Forelimb muscle (tissue), 1 donor: ENCODE measurements around the gene MAPK8. TPM values are rescaled to one million over a fixed set of nuclear protein-coding genes. Genes with fewer than 3 reads are reported as not detected.

Experiments used
- DNase-seq: peaks from one replicate; pipeline ENCODE4 v3.0.0-alpha.2; 2013; ENCODE audit warnings: low read depth
- polyA plus RNA-seq: library from polyadenylated mRNA; unstranded; fragments of 120-200 nt; gene quantifications from one replicate; pipeline ENCODE4 v1.2.1, GENCODE V29; 2013; ENCODE audit not compliant: insufficient read length

Gene MAPK8
- polyA plus RNA-seq, 1 donor, result 39.1 TPM

DNA sequence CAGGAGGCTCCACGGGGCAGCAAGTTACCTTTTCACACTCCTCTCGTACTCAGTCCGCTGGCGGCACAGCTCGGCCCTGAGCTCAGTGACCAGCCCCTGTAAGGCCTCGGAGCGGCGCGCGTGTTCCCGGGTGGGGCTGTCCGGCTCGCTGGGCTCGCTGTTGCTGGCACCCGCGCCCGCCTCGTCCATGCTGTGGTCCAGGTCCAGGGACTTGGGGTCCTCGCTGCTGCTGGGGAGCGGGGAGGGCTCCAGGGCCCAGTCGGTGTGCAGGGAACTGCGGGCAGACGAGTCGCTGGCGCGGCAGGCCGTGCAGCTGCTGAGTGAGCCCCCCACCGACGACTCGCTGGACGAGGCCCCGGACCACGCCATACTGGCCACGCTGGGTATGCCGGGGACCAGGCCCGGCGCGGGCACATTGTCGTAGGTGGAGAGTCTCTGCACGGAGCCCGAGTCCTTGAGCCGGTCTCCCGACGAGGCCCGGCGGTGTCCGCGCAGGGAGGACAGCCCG, 143.8 kb downstream of the MAPK8 start:
- no peak for DNase-seq

DNA sequence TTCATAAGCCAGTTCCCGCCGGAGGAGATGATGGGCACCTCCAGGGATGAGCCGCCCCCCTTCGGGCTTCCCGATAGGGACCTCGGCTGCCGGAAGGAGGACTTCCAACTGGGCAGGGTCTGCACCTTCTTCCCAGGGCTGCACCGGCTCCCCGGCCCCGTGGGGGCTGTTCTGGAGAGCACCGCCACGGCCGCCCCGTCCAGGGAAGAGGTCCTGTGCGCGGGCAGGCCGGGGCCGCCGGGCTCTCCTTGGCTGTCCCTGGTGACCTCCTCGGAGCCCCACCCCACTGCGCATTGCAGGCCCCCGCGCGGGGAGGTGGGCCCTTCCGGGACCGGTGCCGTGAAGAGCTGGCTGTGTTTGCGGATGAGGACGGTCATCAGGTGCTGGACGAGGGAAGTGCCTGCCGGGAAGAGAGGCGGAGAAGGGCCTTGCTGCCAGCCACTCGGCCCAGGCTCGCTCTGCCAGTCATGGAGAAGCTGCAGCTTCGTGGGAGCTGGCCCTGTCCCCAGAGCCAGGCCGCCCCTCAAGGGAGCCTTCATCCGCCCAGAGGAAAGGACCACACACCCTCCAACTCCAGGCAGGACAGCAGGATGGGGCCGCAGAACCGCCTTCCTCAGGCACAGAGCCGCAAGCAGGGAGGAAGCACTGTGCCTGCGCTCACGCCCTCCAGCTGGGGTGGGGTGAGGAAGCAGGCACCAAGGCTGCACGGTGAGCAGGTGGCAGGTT, 144.4 kb downstream of the MAPK8 start:
- no peak for DNase-seq

DNA sequence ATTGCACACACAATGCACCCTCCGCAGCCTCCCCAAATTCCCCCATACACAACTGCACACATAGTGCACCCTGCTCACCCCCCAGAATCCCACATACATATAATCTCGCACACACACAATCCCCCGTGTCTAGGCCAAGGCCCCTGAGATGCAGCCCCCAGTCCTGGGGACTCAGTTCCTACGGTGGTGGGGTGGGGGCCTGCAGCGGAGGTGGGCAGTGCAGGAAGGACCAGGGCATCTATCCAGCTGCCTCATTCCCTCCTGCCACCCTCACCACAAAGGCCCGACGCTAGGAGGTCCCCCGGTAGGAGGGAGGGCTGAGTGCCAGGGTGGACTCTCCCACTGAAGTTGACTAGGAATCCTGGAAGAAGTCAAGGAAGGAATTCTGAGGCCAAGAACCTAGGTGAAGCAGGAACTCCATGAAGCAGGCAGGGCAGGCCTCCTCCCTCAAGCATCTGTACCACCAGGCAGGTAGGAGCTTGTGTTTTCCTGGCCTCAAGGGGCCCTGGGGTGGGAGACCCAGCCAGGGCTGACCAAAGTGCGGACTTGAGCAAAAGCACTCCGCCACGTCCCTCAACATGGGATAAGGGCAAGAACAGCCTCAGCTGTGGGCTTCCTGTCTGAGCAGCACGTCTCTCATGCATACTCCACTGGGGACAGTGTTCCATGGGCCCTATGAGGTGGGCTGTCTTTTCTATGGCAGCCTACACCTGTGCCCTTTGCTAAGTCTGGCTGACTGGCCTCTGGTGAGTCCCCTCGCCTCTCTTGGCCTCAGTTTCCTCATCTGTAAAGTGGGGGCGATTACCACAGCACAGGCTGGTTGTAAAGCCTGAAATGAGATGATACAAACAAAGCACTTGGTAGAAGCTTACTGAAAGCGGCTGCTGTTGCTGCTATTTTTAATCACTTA, 145.7 kb downstream of the MAPK8 start:
- no peak for DNase-seq

DNA sequence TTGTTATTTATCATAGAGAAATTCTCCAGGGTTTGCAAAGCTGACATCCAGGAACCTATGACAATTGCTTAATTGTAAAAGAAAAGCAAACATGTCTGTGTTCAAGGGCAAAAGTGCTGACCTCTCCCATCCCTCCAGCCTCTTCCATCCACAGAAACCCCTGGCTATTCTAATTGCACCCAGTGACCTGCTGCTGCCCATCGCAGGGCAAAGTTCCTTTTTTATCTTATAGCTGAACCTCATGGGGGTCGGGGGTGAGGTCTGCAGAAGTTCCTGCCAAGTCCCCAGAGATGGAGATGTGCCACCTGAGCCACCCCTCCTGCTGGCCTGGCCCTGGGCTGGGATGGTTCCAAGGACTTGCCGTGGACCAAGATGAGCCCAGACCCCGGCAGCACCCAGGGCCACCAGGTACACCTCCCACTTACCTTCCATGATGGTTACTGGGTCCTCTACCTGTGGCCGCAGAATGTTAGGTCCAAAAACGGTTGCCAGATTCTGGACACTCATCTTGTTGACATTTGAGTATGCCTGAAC, 146.5 kb downstream of the MAPK8 start:
- DNase-seq, result no peak

DNA sequence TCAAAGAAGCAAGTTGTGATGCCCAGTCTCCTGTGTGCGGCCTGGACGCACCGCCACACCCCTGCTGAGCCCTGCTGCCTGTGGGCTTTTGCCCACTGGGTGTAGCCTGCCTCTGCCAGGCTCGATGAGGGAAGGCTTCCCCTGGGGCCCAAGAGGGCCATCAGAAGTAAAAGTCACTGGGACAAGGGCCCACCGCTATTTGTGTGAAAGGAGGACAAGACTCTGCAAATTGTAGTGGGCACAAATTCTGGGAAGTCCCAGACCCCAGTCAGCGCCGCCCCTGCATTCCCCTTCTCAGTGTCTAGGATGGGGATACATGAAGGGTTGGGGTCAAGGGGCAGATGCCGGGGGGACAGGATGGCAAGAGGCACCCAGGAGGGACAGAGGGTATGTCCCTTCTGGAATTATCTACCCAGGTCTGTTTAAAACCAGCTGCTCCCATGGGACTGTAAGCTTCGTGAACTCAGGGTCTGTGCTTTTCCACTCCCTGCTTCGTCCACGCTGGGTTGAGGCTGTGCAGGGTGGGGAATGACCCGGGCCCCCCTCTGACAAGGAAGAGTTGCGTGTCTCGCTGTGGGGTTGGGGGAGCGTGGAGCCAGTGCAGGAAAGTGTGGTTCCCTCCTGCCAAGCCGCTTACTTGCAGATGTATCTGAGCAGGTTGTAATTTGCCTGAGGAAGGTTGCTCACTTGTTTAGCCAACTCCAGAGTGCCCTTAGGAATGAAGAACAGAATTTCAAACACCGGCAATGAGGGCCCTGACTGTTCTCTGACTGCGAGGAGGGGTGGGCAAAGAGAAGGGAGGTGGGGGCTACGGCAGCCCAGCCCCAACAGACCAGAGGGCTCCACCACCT, 147.2 kb downstream of the MAPK8 start:
- no peak for DNase-seq

DNA sequence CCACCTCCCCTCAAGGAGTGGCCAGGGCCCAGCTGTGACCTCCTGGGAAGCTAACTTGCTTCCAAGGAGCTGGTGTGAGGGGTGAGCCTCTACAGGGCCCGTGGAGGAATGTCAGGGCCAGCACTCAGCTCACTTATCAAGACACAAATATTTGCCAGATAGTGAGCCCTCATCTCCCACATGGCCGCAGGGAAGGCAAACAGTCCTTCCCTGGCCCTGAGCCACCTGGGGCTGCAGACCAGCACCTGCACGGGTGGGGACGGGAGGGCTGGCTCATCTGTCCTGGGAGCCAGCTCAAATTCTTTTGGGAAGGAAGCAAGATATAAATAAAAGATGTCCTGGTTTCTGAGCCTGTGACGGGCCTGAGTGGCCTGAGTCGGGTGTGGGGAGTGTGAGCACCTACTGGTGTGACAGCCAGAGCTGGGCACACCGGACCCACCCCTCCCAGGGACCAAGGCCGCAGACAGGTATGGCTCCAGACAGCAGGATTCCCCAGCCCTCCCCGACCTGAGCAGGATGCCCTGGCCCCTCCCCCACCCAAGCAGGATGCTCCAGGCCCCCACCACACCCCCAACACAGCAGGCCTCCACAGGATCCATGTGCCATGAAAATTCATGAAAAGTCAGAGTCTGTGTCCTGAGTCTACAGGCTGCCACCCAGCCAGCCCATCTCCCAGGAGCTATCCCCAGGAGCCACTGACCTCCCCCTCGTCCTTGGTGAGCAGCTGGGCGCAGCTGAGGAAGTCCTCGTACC, 148.0 kb downstream of the MAPK8 start:
- DNase-seq, result no peak

DNA sequence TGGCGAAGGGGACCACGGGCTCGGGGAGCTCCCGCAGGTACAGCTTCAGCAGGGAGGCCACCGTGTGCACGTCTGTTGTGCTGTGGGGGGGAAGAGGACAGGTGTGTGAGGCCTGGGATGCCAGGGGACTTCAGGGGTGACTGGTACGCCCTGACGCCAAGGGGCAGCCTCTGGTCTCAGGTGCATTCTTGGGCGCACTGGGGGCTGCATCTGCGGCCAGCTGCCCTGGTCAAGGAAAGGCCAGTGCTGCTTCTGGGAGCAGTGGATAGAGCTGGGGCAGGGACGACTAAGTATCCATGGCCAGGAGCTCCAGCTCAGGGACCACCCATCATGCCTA, 148.5 kb downstream of the MAPK8 start:
- DNase-seq, result no peak

DNA sequence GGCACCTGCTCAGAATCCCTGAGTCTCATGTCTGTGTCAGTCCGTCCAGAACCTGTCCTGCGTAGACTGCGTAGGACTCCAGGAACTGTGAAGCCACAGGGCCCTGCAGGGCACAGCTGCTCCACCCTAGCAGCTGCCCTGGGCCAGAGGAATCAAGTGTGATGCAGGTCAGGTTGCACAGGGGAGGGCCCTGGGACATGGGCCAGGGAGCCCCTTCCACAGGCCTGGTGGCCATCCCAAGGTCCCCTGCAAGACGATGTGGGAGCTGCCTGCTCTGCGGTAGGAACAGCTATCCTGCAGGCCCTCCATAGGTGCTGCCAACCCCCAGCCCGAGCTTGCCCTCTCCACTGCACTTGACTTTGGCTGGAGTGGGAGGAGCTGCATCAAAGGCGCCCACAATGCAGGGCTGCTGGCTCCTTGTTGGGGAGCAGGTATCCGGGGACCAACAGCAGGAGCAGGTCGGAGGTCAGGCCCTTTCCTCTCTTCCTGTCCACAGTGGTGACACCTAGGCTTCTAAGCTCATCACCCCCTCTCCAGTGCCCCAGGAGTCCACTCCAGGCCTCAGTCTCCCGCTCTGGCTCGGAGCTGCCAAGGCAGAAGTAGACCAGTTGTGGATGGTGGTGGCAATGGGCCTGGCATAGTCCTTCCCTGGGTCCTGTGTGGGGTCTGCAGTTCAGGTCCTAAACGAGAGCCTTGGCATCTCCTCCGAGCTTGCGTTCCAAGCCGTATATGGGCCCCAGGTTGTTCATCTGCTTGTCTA, 149.1 kb downstream of the MAPK8 start:
- DNase-seq, result no peak

DNA sequence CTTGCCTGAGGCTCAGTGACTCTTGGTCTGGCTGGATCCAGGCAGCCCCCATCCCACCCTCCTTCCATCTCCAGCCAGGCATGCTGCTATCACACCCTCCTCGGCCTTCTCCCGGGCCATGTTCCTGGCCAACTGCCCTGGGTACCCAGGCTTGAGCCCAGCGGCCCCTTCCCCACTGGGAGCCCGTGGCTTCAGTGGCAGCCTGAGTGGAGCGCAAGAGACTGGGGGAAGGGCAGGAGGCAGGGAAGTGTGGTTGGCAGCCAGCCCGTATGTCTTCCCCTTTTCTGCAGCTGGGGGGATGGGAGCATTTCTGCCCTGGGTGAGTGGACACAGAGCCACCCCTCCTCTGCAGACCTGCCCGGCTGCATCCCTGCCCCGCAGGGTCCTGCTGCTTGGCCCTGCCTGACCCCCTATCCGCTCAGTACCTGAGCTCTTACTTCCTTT, 149.9 kb downstream of the MAPK8 start:
- peak; percentile 9 for DNase-seq

DNA sequence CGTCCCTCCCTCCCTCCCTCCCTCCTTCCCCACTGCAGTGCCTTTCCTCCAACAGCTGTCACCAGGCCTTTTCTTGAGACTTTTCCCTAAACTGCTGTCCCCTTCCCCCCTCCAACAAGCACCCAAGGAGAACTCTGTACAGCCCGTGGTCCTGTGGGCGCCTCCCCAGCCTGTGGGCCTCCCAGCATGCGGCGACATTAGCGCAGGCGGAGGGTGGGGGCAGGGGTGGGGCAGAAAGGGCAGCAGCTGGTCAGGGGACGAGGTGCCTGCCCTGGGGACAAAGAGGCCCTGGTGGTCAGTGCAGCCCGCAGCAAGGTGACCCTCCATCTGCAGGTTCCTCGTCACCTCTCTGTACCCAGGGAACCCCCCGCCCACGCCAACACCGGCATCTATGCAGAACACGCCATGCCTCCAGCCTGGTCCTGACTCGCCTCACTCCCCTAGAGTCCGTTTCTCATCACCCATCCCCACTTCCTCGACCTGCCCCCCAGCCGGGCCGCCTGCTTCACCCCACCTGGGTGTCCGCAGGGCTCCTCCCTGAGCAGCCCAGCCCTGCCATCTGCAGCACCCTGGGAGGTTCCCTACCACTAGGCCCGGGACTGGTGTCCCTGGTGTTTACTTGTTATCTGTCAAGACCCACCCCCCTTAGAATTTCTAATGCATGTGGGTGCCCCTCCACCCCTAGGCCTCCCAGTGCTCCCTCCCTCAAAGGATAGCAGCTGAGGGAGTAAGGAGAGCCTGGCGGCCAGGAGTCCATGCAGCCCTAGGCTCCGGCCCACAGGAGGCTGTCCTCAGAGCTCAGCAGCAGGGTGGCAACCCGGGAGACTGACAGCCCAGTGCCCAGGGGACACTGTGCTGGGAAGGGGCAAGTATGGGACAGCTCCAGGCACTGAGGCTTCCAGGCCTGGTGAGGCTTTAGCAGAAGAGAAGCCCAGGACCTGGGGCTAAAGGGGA, 150.6 kb downstream of the MAPK8 start:
- no peak for DNase-seq

DNA sequence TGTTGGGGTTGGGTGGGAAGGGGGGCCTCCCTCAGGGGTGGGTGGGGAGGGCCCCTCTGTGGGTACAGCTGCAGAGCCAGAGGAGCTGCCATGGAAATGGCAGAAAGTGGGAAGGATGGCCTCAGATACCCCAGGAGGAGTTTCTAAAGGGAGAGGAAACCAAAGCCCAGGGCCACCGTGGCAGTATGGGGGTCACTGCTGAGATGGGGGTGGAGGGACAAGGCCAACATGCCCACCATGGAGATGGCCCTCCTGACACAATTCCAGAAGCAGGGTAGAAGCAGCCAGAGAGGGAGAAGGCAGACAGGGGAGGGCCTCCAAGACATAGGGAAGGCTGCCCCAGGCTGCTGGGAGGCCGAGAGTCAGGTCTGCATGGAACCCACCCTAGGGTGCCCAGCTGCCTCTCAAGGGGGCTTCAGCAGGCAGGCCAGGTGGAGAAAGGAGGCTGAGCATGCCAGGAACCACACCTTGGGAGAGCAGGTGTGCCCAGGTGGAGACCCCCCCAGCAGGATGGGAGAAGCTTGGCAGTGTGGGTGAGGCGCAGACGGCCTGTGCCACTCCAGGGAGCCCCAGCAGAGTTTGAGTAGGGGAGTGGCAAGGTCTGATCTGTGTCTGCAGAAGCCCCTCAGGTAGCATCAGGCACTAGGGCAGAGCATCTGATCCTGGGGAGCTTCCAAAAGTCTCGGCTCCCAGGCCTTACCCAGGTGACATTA, 151.6 kb downstream of the MAPK8 start:
- no peak for DNase-seq

DNA sequence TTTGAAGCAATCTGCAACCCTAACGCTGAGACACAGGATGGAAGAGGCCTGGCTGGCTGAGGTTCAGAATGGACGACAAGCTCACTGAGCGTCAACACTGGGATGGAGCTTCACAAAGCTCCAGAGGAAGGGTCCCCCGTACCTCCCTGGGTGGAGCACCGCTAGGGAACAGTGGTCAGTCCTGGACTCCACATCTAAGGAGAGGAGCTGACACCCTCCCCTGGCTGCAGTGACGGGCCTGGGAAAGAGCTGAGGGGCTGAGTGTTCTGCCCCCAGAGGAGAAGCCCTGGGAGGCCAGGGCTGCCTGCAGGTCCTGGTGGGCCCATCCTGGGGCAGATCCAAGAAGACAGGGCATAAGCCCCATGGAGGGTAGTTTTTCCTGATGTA, 152.2 kb downstream of the MAPK8 start:
- DNase-seq, result no peak

DNA sequence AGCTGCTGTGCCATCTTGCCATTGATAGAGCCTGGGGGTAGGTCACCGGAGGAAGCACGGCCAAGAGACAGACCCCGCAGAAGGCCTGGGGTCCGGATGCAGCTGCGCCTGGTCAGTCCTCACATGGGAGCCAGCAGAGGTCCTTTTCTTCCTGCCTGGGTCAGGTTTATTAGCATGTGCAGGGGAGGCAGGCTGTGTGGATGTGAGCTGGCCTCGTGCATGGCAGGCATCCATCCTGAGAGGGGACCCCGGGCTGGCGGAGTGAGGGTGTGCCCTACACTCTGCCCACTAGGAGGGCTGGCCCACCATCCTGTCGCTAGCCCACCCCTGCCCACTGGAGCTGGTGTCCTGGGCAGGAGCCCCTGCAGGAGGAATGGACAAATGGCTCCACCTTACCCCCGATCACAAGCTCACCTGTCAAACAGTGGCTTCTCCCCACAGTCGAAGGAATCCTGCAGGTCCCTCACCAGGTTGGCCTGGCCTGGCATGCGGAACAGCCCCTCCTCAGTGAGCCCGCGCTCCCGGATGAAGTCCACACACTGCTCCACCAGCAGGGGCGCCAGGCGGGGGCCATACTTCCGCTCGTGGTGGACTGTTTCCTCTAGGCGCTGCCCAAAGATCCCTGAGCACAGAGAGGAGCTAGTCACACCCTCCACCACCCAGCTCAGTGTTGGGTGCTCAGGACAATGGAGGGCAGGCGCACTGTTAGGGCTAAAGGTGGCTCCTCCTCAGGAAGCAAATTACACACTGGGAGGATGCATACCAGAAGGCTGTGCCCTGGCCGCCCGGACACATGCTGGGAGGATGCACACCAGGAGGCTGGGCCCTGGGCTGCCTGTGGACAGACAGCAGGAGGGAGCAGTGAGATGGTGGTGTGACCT, 153.0 kb downstream of the MAPK8 start:
- DNase-seq, result no peak

DNA sequence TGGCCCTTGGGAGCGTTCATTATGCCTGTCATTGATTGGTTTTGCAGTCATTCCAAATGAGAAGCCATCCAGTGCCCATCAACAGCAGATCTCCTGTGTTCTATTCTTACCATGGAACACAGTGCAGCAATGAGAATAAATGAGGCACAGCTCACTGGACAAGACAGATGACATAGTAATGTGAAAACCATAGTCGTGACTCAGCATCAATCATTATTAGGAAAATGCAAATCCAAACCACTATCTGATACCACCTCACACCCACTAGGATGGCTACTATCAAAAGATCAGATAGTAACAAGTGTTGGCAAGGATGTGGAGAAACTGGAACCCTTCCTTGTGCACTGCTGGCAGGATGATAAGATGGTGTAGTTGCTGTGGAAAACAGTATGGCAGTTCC, 153.7 kb downstream of the MAPK8 start:
- DNase-seq, result no peak

DNA sequence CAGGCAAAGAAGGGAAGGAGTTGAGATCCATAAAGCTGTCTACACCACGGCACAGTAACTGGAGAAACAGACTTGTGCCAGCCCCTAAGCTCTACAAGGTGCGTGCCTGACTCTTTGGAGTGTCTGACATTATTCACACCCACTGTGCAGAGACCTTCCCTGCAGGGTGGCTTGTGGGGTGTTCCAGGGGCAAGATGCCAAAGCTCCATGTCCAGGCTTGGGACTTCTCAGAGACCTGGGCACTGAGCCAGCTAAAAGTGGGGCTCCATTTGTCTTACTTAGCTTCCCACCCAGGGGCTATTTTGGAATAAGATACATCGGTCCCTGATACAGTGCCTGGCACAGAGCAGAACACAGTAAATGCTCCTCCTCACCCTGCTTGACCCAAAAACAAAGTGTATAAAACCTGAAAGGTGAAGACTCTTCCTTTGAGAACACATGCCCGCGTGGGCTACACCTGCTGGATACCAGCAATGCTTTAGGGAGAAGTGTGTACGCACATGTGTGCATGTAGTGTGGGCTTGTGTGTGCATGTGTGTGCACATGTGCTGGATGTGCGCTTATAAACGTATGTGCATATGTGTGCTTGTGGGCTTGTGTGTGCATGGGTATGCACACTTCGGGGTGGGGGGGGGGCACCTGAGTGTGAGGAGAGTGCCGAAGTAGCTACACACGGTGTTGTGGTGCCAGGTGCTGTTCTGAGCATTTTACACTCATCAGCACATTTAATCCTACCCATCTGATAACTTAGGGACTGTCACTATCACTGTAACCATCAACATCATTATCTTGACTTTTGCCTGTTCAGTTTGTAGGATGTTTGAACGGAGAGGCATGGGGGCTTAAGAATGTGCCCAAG, 155.4 kb downstream of the MAPK8 start:
- DNase-seq, result no peak

DNA sequence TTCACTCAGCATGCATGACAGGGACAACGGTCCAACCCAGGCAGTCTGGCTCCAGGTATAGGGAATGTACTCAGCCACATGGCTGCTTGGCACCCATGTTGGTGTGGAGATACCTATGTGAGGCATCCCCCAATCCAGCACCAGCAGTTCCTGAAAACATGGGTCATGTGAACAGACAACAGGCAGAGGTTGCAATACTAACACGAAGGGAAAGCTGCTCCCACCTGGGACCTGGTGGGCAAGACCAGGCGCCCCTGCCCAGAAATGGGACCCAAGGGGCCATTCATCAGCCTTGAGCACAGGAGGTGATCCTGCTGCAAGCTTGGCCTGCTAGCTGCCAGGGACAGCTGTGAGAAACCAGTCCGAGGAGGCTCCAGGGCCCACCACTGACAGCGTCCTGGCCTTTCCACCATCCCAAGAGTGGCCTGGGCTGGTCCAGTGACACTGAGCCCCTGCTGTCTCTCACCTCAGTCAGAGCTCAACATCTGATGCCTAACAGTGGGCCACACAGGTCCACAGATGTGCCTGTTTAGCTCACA, 156.1 kb downstream of the MAPK8 start:
- DNase-seq, result no peak
